GM23248 (cell line): ENCODE data around the gene ERC2. TPM values are rescaled to one million over a fixed set of nuclear protein-coding genes. Genes with fewer than 3 reads are reported as not detected.

Source experiments
- DNase-seq: peaks from one replicate; pipeline ENCODE4 v3.0.0-alpha.2; 2015
- H2AFZ ChIP-seq: fragments of 200-600 bp; sonication (generic); 2 replicates; pipeline ENCODE4 v1.6.1; 2016; ENCODE audit warnings: antibody characterized with exemption
- H3F3A ChIP-seq: fragments of 200-600 bp; sonication (generic); 2 replicates; pipeline ENCODE4 v1.6.1; 2016; ENCODE audit warnings: mild to moderate bottlenecking, antibody characterized with exemption, mixed run types; ENCODE audit not compliant: insufficient read depth
- H3K27ac ChIP-seq: fragments of 200-600 bp; sonication (generic); 2 replicates; pipeline ENCODE4 v1.5.1; 2016; ENCODE audit warnings: mild to moderate bottlenecking
- H3K27me3 ChIP-seq: fragments of 200-600 bp; sonication (generic); replicated peaks from 2 replicates; pipeline ENCODE4 v1.6.1; 2016; ENCODE audit warnings: mild to moderate bottlenecking; ENCODE audit not compliant: insufficient read depth
- H3K36me3 ChIP-seq: fragments of 200-600 bp; sonication (generic); 2 replicates; pipeline ENCODE4 v1.6.1; 2016; ENCODE audit warnings: low read depth, mild to moderate bottlenecking
- H3K4me1 ChIP-seq: fragments of 200-600 bp; sonication (generic); 2 replicates; pipeline ENCODE4 v1.6.1; 2016; ENCODE audit warnings: mild to moderate bottlenecking; ENCODE audit not compliant: insufficient read depth
- H3K4me2 ChIP-seq: fragments of 200-600 bp; sonication (generic); one replicate; pipeline ENCODE4 v1.6.1; 2016; ENCODE audit warnings: mild to moderate bottlenecking; ENCODE audit not compliant: unreplicated experiment
- H3K4me3 ChIP-seq: fragments of 200-600 bp; sonication (generic); 2 replicates; pipeline ENCODE4 v1.5.1; 2016; ENCODE audit warnings: mild to moderate bottlenecking
- H3K79me2 ChIP-seq: fragments of 200-600 bp; sonication (generic); 2 replicates; pipeline ENCODE4 v1.6.1; 2016; ENCODE audit warnings: mild to moderate bottlenecking; ENCODE audit not compliant: insufficient read depth
- H3K9ac ChIP-seq: fragments of 200-600 bp; sonication (generic); 2 replicates; pipeline ENCODE4 v1.6.1; 2016; ENCODE audit warnings: mild to moderate bottlenecking
- H3K9me2 ChIP-seq: fragments of 200-600 bp; sonication (generic); 2 replicates; pipeline ENCODE4 v1.6.1; 2016; ENCODE audit warnings: mixed run types, mild to moderate bottlenecking, moderate library complexity; ENCODE audit not compliant: insufficient read depth
- H3K9me3 ChIP-seq: fragments of 200-600 bp; sonication (generic); one replicate; pipeline ENCODE4 v1.6.1; 2017; ENCODE audit warnings: low read depth
- H4K20me1 ChIP-seq: fragments of 200-600 bp; sonication (generic); 2 replicates; pipeline ENCODE4 v1.6.0; 2016; ENCODE audit not compliant: insufficient read depth
- EZH2 ChIP-seq: fragments of 200-600 bp; sonication (generic); IDR thresholded peaks from 2 replicates; pipeline ENCODE4 v1.6.1; 2018; ENCODE audit warnings: antibody characterized with exemption, mild to moderate bottlenecking; ENCODE audit not compliant: insufficient read depth, poor library complexity, severe bottlenecking
- EZH2phosphoT487 ChIP-seq: fragments of 200-600 bp; sonication (generic); IDR thresholded peaks from 2 replicates; pipeline ENCODE4 v1.6.1; 2018; ENCODE audit warnings: antibody characterized with exemption, moderate library complexity, mild to moderate bottlenecking, low read depth; ENCODE audit not compliant: insufficient read depth
- WGBS, 2 experiments: methylation state at CpG; one replicate each; pipeline ENCODE4 v1.1.6; 2015 to 2017; ENCODE audit warnings: low lambda C conversion rate in 2 of 2, low coverage in 1 of 2; ENCODE audit errors: missing lambda C conversion rate in 2 of 2; 5-methylcytosine and 5-hydroxymethylcytosine counted together
- in situ Hi-C: fragments of 300-500 bp; cut with MboI; formaldehyde crosslinking; loops from 2 replicates; pipeline ENCODE4 v1.15.0; 2020
- polyA plus RNA-seq: library from polyadenylated mRNA; unstranded; fragments of >200 nt; fragmentation: Nextera tagmentation; extraction: Ambion mirVana; gene quantifications from 2 replicates; pipeline ENCODE4 v1.2.1, GENCODE V29; 2016
- total RNA-seq: library from RNA; depleted of rRNA; stranded (reverse); fragments of >200 nt; shearing (Covaris generic); gene quantifications from 2 replicates; pipeline ENCODE4 v1.2.3, GENCODE V29; 2014

The ERC2 gene
- total and polyA plus RNA-seq, 2 experiments from 2014 or later = not detected

DNA sequence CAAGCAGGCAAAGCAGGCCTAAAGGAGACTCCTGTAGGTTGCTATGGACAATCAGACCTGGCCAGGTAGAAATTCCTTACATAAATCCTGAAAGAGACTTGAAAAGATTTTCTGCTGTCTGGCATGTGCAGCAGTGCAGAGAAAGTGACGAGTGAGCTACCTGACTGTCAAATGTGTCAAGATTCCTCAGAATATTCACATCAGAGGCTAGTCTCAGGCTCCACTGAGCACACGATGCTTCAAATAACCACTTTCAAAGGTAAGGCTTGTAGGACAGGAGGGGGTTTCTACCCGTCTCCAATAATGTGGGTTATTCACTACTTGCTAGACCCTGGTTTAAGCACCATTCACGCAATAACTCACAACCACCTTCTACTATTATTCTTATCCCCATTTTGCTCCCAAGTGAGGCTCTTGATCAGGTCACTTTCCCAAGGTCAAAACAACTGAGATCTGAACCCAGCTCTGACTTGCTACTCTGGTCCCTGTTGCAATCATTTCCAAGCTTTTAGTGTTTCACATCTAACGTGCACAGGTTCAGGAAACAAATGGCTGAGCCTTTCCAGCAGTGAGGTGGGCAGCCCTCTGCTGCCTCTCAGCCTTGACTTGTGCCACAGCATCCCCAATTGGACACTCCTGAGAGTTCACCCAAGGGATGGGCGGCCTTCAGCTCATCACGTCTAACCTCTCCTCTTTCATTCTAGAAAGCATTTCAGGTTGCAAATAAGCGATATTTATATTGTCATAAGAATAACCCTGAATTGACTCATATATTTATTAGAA, 651.3 kb downstream of the ERC2 start:
- Histone ChIP-seq H3K9me3 (no peaks in the 10 kb centered on the region), H3K4me1 (no peaks in the 10 kb centered on the region), H3K9ac (no peak overlapping the region), H3K27ac (no peak overlapping the region), H2AFZ (no peak overlapping the region), H3K4me2 (no peak overlapping the region), H3K36me3 (no peaks in the 10 kb centered on the region), H3K79me2 (no peaks in the 10 kb centered on the region), H3K9me2 (no peaks in the 10 kb centered on the region), H4K20me1 (no peaks in the 10 kb centered on the region), H3K4me3 (no peak overlapping the region), H3F3A (no peaks in the 10 kb centered on the region), H3K27me3 (peaks cover 15% of the 10 kb centered on the region)
- no peak for TF ChIP-seq EZH2phosphoT487
- no peak for TF ChIP-seq EZH2
- in situ Hi-C loops = no loop called here
- 21 to 26% methylated on average over 8 of the region's 8 CpGs for WGBS, 2 experiments
- DNase-seq = no peak

DNA sequence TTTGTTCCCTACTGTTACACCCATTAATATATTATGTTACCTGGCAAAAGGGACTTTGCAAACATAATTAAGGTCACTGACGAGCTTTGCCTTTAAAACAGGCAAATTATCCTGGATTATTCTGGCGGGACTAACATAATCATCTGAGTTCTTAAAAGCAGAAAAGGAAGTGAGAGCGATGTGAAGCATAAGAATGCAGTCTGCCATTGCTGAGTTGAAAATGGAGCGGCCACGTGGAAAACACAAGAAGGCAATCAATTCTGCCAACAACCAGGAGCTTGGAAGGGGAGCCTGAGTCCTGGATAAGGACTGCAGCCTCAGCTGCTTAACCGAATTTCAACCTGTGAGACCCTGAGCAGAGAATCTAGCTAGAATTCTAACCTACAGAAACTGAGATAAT, 653.0 kb downstream of the ERC2 start:
- H2AFZ ChIP-seq = no peak overlapping the region
- H3K4me3 ChIP-seq = no peak overlapping the region
- 35 to 48% methylated on average over 6 of the region's 6 CpGs for WGBS, 2 experiments
- no peaks in the 10 kb centered on the region for H4K20me1 ChIP-seq
- H3K9ac ChIP-seq = no peak overlapping the region
- no peaks in the 10 kb centered on the region for H3K79me2 ChIP-seq
- H3K9me3 ChIP-seq = no peaks in the 10 kb centered on the region
- no peaks in the 10 kb centered on the region for H3F3A ChIP-seq
- no peak overlapping the region for H3K27ac ChIP-seq
- no peaks in the 10 kb centered on the region for H3K9me2 ChIP-seq
- H3K36me3 ChIP-seq = no peaks in the 10 kb centered on the region
- H3K4me1 ChIP-seq = no peaks in the 10 kb centered on the region
- TF ChIP-seq EZH2phosphoT487 = no peak
- TF ChIP-seq EZH2 = no peak
- in situ Hi-C loops = no loop called here
- no peak overlapping the region for H3K4me2 ChIP-seq
- no peak for DNase-seq
- peaks cover 16% of the 10 kb centered on the region for H3K27me3 ChIP-seq

DNA sequence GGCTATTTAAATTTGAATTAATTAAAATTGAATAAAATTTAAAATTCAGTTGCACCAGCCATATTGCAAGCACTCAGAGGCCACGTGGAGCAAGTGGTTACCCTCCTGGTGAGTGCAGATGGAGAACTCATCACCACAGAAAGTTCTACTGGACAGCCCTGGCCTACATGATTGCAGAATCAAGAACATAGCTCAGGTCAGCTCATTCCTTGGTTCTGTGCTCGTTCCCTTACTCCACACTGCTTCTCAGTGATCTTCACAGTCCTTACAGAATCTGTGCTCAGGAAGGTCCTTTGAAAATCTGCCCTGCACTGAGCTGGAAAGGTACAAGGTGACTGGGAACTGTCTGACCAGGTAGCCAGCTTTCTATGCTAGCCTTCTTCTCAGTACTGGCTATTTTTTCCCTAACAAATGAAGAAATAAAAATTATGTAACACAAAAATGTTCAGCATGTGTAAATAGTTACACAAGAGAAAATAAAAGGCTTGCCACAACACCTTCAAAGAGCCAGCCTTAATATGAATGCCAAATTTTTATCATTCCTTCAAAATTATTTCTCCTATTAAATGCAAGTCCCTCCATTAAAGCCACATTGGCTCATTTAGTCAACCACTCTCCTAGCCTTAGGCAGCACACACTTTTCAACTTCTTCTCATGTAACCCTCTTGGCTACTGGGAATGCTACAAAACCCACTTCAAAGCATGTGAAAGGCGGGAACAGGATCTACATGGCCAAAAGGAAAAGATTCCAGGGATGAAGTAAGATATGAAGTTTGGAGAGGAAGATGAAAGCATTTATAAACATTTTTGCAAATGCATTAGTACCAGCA, 654.8 kb downstream of the ERC2 start:
- no peaks in the 10 kb centered on the region for H4K20me1 ChIP-seq
- no peak overlapping the region for H3K4me2 ChIP-seq
- no peaks in the 10 kb centered on the region for H3F3A ChIP-seq
- no peak overlapping the region for H3K27ac ChIP-seq
- in situ Hi-C loops = no loop called here
- H3K4me3 ChIP-seq = no peak overlapping the region
- no peak for DNase-seq
- H3K9me3 ChIP-seq = no peaks in the 10 kb centered on the region
- H3K9ac ChIP-seq = no peak overlapping the region
- H3K27me3 ChIP-seq = peaks cover 16% of the 10 kb centered on the region
- no peak overlapping the region for H2AFZ ChIP-seq
- WGBS, 2 experiments = 1 to 3% methylated on average over 3 of the region's 3 CpGs
- H3K9me2 ChIP-seq = no peaks in the 10 kb centered on the region
- no peaks in the 10 kb centered on the region for H3K36me3 ChIP-seq
- no peak for TF ChIP-seq EZH2
- H3K4me1 ChIP-seq = no peaks in the 10 kb centered on the region
- H3K79me2 ChIP-seq = no peaks in the 10 kb centered on the region

DNA sequence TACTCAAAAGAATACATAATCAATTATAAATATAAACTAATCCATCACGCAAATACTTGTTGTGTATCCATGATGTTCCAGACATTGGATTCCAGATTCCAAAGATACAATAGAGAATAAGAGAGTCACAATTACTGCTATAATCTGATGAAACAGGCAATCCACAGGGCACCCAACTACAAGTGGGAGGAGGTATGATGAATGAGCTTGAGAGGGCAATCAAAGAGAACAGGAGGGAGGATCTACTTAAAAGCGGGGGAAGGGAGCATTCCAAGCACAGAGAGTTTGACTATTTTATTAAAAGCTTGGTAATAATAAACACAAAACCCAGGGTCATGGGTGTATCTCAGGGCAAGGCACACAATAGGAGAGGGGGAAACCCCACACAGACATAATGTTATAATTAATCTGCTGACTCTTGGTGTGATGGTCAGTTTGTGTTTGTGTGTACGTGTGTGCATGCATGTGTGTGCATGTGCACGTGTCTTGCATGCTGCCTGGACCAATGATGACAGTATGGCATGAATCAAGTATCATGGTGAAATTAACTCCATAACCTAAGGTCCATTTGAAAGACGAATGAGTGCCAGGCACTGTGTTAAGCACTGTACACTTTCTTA, 655.8 kb downstream of the ERC2 start:
- DNase-seq = no peak
- Histone ChIP-seq H3K9me2 (no peaks in the 10 kb centered on the region), H4K20me1 (no peaks in the 10 kb centered on the region), H3K4me1 (no peaks in the 10 kb centered on the region), H3F3A (no peaks in the 10 kb centered on the region), H2AFZ (no peak overlapping the region), H3K4me2 (no peak overlapping the region), H3K79me2 (no peaks in the 10 kb centered on the region), H3K27ac (no peak overlapping the region), H3K36me3 (no peaks in the 10 kb centered on the region), H3K9ac (no peak overlapping the region), H3K27me3 (peaks cover 16% of the 10 kb centered on the region), H3K4me3 (no peak overlapping the region), H3K9me3 (no peaks in the 10 kb centered on the region)
- TF ChIP-seq EZH2 (no peak), EZH2phosphoT487 (no peak)
- in situ Hi-C loops = no loop called here
- WGBS, 2 experiments = 21 to 25% methylated on average over 5 of the region's 5 CpGs
